ENCODE data around the gene BTNL9.

BTNL9 gene

DNA sequence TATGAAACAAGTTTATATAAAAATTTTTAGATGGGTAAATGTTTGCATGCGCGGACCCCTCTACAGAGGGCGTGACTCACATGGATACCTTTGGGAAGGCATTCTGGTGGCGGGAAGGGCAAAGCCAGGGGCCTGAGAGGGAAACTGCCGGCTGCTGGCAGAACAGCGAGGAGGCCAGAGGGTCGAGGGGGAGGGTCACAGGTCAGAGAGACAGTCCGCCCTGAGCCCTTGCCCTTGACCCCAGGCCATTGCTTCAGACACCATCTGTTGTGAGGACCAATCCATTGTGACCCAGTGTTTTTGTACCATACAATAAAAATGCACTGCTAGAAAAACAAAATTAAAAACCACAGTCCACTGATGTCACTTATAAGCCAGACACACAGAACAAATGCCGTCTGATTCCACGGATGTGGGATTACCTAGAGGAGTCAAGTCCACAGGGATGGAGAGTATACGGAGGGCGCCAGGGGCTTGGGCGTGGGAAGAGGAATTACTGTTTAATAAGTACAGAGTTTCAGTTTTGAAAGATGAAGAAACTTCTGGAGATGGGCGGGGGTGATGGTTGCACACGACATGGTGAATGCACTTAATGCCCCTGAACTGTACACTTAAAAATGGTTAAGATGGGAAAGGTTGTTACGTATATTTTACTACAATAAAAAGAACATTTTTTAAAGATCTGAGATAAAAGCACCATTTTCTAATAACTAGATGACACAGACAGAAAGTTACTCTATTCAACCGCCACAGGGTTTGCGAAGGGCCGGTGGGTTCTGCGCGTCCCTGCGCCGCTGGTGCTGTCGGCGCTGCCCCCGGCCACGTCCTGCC lies 12.0 kb downstream of the BTNL9 start:
- TF ChIP-seq, protein P1, sequence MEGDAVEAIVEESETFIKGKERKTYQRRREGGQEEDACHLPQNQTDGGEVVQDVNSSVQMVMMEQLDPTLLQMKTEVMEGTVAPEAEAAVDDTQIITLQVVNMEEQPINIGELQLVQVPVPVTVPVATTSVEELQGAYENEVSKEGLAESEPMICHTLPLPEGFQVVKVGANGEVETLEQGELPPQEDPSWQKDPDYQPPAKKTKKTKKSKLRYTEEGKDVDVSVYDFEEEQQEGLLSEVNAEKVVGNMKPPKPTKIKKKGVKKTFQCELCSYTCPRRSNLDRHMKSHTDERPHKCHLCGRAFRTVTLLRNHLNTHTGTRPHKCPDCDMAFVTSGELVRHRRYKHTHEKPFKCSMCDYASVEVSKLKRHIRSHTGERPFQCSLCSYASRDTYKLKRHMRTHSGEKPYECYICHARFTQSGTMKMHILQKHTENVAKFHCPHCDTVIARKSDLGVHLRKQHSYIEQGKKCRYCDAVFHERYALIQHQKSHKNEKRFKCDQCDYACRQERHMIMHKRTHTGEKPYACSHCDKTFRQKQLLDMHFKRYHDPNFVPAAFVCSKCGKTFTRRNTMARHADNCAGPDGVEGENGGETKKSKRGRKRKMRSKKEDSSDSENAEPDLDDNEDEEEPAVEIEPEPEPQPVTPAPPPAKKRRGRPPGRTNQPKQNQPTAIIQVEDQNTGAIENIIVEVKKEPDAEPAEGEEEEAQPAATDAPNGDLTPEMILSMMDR (IDR thresholded peaks at IDR 0.05; ENCODE audit: low read depth, low read length) = no peak
- TF ChIP-seq, protein P2, sequence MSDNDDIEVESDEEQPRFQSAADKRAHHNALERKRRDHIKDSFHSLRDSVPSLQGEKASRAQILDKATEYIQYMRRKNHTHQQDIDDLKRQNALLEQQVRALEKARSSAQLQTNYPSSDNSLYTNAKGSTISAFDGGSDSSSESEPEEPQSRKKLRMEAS (IDR thresholded peaks at IDR 0.05; ENCODE audit: low read depth, low read length) = no peak
- TF ChIP-seq POLR2A (IDR thresholded peaks at IDR 0.05; ENCODE audit: extremely low read depth, insufficient read length) (no peak), MYC (IDR thresholded peaks at IDR 0.05; ENCODE audit: low read depth, low read length) (no peak)
- DNase-seq (ENCODE audit: low read depth) = no peak
- no peak overlapping the region for H3K4me3 ChIP-seq (ENCODE audit: low read depth, low read length)

DNA sequence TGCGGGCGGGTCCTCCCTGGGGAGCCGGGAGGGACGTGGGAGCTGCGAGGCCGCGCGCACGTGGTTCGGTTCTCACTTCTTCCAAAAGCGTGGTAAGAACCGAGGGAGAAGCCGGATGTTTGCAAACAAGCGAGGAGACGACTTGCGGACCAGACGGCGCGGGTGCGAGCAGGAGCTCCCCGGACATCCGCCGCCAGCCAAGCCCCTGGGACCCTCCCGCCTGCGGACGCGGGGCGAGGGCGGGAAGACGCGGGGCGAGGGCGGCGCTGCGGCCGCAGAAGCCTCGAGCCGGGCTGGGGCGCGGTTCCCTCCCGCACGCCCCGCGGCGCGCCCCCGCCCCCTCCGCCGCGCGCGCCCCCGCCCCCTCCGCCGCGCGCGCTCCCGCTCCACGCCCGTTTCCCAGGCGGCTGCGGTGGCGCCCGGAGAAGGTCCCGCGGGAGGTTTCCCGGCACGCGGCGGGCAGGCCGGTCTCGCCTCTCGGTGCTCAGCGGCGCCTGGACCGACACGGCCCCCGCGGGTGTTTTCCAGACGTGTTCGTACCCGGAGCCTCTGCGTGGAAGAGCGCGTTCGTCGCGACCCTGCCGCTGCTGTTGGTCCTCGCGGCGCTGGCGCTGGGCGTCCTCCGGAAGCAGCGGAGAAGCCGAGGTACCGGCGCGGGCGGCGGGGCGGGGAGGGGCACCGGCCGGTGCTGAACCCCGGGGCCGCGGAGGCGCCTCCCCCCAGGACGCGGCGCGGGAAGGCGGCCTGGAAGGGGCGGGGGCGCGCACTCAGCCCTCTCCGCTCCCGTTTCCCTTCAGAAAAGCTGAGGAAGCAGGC lies 12.8 kb downstream of the BTNL9 start:
- no peak overlapping the region for H3K4me3 ChIP-seq (ENCODE audit: low read depth, low read length)
- peak; percentile 28 for DNase-seq (ENCODE audit: low read depth)
- TF ChIP-seq, protein P1 (IDR thresholded peaks at IDR 0.05; ENCODE audit: low read depth, low read length) = no peak
- TF ChIP-seq MYC (IDR thresholded peaks at IDR 0.05; ENCODE audit: low read depth, low read length) (no peak), POLR2A (IDR thresholded peaks at IDR 0.05; ENCODE audit: extremely low read depth, insufficient read length) (no peak)
- TF ChIP-seq, protein P2 (IDR thresholded peaks at IDR 0.05; ENCODE audit: low read depth, low read length) = no peak

DNA sequence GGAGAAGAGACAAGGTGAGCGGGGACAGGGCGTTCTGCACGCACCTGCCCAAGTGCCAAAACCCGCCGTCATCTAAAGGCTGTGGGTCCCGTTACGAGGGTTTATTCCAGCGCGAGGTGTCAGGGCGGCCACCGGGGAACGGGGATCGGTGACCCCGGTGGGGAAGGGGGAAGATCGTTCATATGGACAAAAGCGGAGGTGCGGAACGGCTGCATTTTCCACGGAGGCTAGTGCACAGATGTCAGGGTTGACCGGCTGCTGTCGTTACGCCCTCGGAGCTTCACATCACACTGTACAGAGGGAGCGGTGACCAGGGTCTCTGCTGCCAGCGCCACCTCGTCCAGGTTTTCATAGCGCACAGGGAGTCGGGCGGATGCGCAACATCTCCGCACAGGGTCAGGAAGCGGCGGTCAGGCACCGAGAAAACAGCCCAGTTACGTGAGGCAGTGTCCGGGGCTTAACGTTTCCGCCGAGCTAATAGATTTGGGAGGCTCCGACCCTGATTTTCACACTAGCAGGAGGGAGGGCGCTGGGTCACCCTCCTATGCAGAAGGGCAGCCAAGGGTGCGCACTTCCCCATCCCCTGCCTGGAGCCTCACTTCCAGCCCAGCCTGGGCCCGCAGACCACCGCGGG lies 13.5 kb downstream of the BTNL9 start:
- no peak for DNase-seq (ENCODE audit: low read depth)
- H3K4me3 ChIP-seq (ENCODE audit: low read depth, low read length) = no peak overlapping the region
- TF ChIP-seq, protein P2 (IDR thresholded peaks at IDR 0.05; ENCODE audit: low read depth, low read length) = no peak
- TF ChIP-seq MYC (IDR thresholded peaks at IDR 0.05; ENCODE audit: low read depth, low read length) (no peak), POLR2A (IDR thresholded peaks at IDR 0.05; ENCODE audit: extremely low read depth, insufficient read length) (no peak)
- TF ChIP-seq, protein P1 (IDR thresholded peaks at IDR 0.05; ENCODE audit: low read depth, low read length) = no peak

DNA sequence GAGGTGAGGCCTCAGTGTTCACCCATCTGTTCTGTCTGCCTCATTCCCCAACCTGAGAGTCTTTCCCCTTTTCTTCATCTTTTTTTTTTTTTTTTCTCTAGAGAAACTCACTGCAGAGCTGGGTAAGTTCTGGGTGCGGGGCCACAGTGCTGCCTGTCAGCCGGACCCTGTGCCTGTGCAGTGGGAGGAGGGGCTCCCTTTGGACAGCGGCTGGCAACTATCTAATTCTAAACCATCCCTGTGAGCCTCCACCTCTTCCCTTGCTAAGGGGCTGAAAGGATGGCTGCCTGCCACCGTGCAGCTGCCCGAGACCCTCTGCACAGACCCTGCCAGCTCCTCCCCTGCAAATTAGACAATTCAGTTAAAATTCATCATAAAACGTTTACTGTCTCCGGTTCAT lies 14.1 kb downstream of the BTNL9 start:
- H3K4me3 ChIP-seq (ENCODE audit: low read depth, low read length) = no peak overlapping the region
- DNase-seq (ENCODE audit: low read depth) = no peak
- TF ChIP-seq, protein P1 (IDR thresholded peaks at IDR 0.05; ENCODE audit: low read depth, low read length) = no peak
- TF ChIP-seq, protein P2 (IDR thresholded peaks at IDR 0.05; ENCODE audit: low read depth, low read length) = no peak
- TF ChIP-seq MYC (IDR thresholded peaks at IDR 0.05; ENCODE audit: low read depth, low read length) (no peak), POLR2A (IDR thresholded peaks at IDR 0.05; ENCODE audit: extremely low read depth, insufficient read length) (no peak)

DNA sequence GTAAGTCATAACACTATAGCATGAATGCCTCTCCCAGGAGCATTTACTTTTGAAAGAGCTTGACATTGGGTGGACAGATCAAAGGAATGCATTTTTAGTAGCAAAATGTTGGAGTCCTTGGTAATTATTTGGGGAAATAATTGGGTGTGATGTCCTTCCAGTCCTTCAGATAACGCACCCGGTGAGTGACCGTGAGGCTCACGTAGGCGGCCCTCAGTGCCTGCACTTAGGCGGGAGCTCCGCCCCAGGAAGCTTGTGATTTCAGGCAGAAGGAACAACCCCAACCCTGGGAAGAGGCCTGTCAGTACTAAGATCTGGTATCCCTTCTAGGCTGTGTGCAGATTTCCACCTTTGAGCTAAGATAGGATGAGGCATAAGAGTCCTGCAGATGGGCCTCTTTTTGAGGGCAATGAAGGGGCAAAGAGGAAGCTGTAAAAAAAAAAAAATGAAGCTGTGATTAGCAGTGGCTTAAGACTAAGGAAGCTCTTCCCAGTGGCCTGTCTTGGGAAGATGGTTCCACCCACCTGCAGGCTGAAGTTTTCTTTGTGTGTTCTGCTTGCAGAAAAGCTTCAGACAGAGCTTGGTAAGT lies 14.9 kb downstream of the BTNL9 start:
- TF ChIP-seq POLR2A (IDR thresholded peaks at IDR 0.05; ENCODE audit: extremely low read depth, insufficient read length) (no peak), MYC (IDR thresholded peaks at IDR 0.05; ENCODE audit: low read depth, low read length) (no peak)
- TF ChIP-seq, protein P1 (IDR thresholded peaks at IDR 0.05; ENCODE audit: low read depth, low read length) = no peak
- TF ChIP-seq, protein P2 (IDR thresholded peaks at IDR 0.05; ENCODE audit: low read depth, low read length) = no peak
- no peak overlapping the region for H3K4me3 ChIP-seq (ENCODE audit: low read depth, low read length)
- no peak for DNase-seq (ENCODE audit: low read depth)

Data from NB4 (cell line).